Activated CD4-positive, alpha-beta T cell treated with anti-CD3 and anti-CD28 coated beads, Interleukin-2, amount 10 ng/mL, durations not matched to agents 24 days and 14 days (primary cell): ENCODE results near the gene S100A8. TPM values are rescaled to one million over a fixed set of nuclear protein-coding genes. Genes with fewer than 3 reads are reported as not detected.
A peak's percentile ranks its signal among the peaks of the same experiment; 100 is the strongest.
"Not testable (repeated sequence)": the region's sequence is repeated elsewhere in the genome, so short reads cannot be mapped to it uniquely, and the experiment has no call there.

Source experiments
- DNase-seq: peaks from one replicate; pipeline ENCODE4 v3.0.0; 2022
- H3K27ac Mint-ChIP-seq: one replicate; pipeline ENCODE4 v1.8.0; 2022; ENCODE audit warnings: mild to moderate bottlenecking, mixed read lengths
- H3K27me3 Mint-ChIP-seq: one replicate; pipeline ENCODE4 v1.8.0; 2022; ENCODE audit warnings: mixed read lengths
- H3K36me3 Mint-ChIP-seq: one replicate; pipeline ENCODE4 v1.8.0; 2022; ENCODE audit warnings: low read depth, mild to moderate bottlenecking, mixed read lengths
- H3K4me1 Mint-ChIP-seq: one replicate; pipeline ENCODE4 v1.8.0; 2021; ENCODE audit warnings: mixed read lengths
- H3K4me3 Mint-ChIP-seq: one replicate; pipeline ENCODE4 v1.8.0; 2022; ENCODE audit warnings: mild to moderate bottlenecking, moderate library complexity, mixed read lengths
- H3K9me3 Mint-ChIP-seq: one replicate; pipeline ENCODE4 v1.8.0; 2021; ENCODE audit warnings: mixed read lengths
- intact Hi-C: fragments of 100-400 bp; cut with micrococcal nuclease; formaldehyde crosslinking; loops from one replicate; pipeline ENCODE4 v1.15.1; 2023
- total RNA-seq: library from RNA; stranded (reverse); gene quantifications from 2 replicates; pipeline ENCODE4 v1.2.3, GENCODE V29; 2022

Gene S100A8
- total RNA-seq, 1 donor from 2014 or later: not detected

GRCh38 chr1:153347049-153347448, 43.8 kb downstream of the S100A8 start:
- H3K4me3 Mint-ChIP-seq, intact Hi-C loops, H3K27ac Mint-ChIP-seq, H3K9me3 Mint-ChIP-seq, H3K36me3 Mint-ChIP-seq: not testable (repeated sequence)
- Mint-ChIP-seq H3K27me3 (peaks cover 34% of the 10 kb centered on the region), H3K4me1 (peaks cover 25% of the 10 kb centered on the region)
- peak; percentile 48 for DNase-seq

DNA sequence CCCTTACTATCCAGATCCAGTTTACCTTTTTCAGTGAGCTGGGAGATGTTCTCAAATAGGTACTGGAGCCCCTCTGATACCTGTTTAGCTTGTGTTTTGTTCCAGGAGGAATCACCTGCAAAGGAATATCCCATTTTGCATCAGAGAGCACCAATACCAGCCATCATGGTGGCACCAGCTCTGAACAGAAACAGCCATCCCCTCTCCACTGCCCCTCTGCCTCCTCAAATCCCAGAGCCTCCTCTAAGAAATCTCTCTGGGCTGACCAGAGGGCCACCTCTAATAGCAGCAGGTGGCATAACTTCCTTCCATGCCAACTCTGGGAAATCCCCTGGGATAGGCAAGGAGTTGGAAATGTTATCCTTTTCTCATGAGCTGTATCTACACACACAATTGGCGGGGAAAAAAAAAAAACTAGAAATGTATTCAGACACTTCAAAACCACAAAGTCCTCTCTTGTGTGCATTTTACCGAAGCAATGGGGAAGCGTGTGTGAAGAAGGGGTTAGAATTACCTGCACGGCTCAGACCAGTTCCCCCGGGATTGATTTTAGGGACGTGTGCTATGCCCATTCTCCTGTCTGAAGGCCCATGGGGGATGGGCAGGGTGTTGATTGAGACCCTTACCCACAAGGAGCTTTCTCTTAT, 44.7 kb downstream of the S100A8 start:
- intact Hi-C loops: no loop called here
- Mint-ChIP-seq H3K27ac (no peak overlapping the region), H3K4me3 (no peak overlapping the region), H3K36me3 (no peaks in the 10 kb centered on the region), H3K4me1 (peaks cover 25% of the 10 kb centered on the region), H3K9me3 (no peaks in the 10 kb centered on the region), H3K27me3 (peaks cover 34% of the 10 kb centered on the region)
- DNase-seq: peak; percentile 51

DNA sequence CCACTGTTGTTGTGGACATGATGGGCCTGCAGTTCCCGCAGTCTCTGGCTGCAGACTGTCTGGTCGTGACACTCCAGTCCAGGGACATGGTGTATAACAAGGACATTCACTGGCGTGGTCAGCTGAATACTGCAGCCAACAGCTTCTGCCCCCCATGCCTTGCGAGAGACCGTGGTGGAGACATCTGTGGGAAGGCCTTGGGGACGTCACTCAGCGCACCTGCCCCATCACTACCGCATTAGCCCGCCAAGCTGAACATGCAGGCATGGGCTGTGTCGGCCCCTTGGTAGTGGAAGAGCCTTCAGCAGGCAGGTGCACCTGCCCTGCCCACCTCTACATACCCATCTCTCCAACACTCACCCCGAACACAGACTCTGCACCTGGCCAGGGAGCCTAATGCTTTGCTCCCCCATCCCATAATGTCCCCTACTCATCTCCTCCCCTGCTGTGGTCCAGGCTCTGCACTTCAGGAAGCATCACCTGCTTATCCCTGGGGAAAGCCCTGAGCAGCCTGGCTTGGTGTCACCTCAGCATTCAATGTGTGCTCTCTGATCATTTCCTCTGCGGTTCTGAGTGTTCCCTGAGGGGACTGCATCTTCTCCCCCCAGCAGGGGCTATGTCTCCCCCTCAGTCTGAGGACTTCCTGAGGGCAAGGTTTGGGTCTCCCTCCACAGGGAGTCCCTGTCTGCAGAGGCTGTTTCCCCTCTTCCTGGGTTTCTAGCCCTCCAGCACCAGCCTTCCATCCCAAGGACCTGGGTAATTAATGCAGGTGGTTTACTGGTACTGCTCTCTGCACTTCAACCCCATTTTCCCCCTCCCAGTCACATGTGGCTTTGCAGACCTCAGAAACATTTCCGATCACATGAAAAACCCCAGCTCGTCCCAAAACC, 45.4 kb downstream of the S100A8 start:
- peaks cover 25% of the 10 kb centered on the region for H3K4me1 Mint-ChIP-seq
- peaks cover 36% of the 10 kb centered on the region for H3K27me3 Mint-ChIP-seq
- H3K36me3 Mint-ChIP-seq: no peaks in the 10 kb centered on the region
- no peak overlapping the region for H3K27ac Mint-ChIP-seq
- H3K9me3 Mint-ChIP-seq: no peaks in the 10 kb centered on the region
- no peak overlapping the region for H3K4me3 Mint-ChIP-seq
- intact Hi-C loops: no loop called here
- DNase-seq: peak; percentile 64

GRCh38 chr1:153344718-153345025, 46.2 kb downstream of the S100A8 start:
- H3K36me3 Mint-ChIP-seq: no peaks in the 10 kb centered on the region
- no peak overlapping the region for H3K27ac Mint-ChIP-seq
- intact Hi-C loops: no loop called here
- H3K27me3 Mint-ChIP-seq: peaks cover 30% of the 10 kb centered on the region
- H3K4me3 Mint-ChIP-seq: no peak overlapping the region
- no peak for DNase-seq
- H3K9me3 Mint-ChIP-seq: no peaks in the 10 kb centered on the region
- H3K4me1 Mint-ChIP-seq: peaks cover 31% of the 10 kb centered on the region

- Mint-ChIP-seq H3K27me3 (peaks cover 30% of the 10 kb centered on the region), H3K4me3 (no peak overlapping the region), H3K36me3 (no peaks in the 10 kb centered on the region), H3K9me3 (no peaks in the 10 kb centered on the region), H3K27ac (no peak overlapping the region), H3K4me1 (peaks cover 31% of the 10 kb centered on the region)
- intact Hi-C loops: no loop called here
- peak; percentile 53 for DNase-seq
These were observed 46.8 kb downstream of the S100A8 start for GRCh38 chr1:153343811-153344717.

DNA sequence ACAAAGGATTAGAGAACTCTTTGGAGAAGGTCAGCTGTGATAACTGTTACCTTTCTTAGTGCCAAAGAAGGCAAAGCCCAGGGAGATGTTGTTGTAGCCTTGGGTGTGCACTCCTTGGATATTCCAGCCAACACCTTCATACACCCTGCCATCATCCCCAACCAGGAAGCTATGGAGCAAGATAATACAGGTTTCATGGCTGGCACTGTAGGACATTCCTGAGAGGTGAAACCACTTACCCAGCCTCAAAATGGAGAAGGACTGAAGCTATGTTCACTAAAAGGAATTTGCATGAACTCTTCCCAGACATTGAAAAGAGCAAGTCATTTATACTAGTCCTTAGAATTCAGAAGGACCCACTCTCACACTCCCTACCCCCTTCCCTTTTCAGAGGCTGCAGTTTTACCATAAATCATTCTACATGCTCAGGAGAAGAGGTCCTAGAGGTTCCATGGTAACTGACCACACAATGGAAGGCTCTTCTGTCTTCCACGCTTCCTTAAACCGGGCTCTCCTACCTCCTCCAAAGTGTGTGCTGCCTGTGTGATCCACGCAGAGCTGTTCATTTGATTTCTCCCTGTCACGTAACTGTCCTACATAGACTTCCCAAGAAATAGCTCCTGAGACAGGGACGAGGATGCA, 47.7 kb downstream of the S100A8 start:
- no peaks in the 10 kb centered on the region for H3K9me3 Mint-ChIP-seq
- H3K4me1 Mint-ChIP-seq: peaks cover 31% of the 10 kb centered on the region
- intact Hi-C loops: no loop called here
- DNase-seq: peak; percentile 35
- H3K4me3 Mint-ChIP-seq: no peak overlapping the region
- no peak overlapping the region for H3K27ac Mint-ChIP-seq
- peaks cover 37% of the 10 kb centered on the region for H3K27me3 Mint-ChIP-seq
- no peaks in the 10 kb centered on the region for H3K36me3 Mint-ChIP-seq

DNA sequence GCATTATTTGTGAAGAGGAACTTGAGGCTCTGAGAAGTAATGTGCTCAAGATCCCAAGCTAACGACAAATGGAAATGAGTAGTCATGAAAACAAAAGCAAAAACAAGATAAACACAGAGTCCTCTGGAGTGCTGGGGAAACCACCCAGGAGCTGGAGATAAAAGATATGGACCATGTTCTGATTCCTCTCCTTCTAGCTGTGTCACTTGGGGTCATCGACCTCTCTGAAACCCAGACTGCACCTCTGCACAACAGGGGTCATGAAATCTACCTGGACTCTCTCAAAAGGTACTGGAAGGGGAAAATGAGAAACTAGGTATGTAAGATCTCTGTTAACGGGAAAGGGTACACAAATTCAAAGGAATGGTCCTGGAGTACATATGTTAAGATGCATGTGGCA, 48.7 kb downstream of the S100A8 start:
- Mint-ChIP-seq H3K4me1 (peaks cover 31% of the 10 kb centered on the region), H3K36me3 (no peaks in the 10 kb centered on the region), H3K9me3 (no peaks in the 10 kb centered on the region), H3K27ac (no peak overlapping the region), H3K27me3 (peaks cover 33% of the 10 kb centered on the region), H3K4me3 (no peak overlapping the region)
- intact Hi-C loops: no loop called here
- no peak for DNase-seq

DNA sequence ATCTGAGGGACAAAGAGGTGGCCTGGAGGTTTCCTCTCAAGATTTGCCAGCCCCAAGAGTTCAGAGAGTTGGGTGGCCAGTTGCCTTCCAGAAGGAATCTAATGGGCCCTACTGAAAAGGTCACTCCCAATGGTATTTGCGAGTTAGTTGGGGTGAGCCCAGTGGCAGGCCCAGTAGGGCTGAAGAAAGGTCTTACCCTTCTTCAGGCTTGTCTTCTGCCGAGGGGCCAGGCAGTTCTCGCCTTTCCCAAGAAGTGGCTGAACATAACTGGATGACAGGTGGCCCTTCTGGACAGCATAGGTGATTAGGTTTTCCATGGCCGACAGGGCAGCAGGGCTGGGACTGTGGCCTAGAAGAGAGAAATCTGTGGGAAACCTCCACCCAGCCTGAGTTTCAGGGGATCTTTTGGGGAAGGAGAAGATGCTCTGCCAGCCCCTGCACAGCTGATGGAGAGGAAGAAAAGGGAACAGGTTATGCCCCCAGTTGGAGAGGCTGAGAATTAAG, 49.4 kb downstream of the S100A8 start:
- Mint-ChIP-seq H3K27ac (no peak overlapping the region), H3K4me3 (no peak overlapping the region), H3K4me1 (peaks cover 30% of the 10 kb centered on the region), H3K9me3 (no peaks in the 10 kb centered on the region), H3K36me3 (no peaks in the 10 kb centered on the region), H3K27me3 (peaks cover 30% of the 10 kb centered on the region)
- peak; percentile 45 for DNase-seq
- intact Hi-C loops: no loop called here

DNA sequence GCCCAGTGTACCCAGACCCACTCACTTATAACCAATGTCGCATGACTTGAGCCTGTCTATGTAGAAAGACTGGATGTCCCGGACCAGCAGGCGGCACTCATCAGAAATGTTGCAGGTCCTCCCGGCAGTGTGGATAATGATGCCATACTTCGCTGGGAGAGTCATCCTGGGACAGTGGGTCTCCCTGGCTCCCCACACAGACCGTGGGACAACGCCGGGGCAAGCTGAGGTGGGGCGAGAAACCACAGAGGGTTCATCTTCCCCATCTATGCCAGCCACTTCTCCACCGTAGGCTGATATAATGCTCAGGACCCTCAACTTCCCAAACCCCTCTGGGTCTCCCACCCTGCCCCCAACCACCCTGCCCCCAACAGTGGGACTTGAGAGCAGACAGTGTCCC, 50.5 kb downstream of the S100A8 start:
- DNase-seq: peak; percentile 47
- intact Hi-C loops: no loop called here
- Mint-ChIP-seq H3K27ac (no peak overlapping the region), H3K4me3 (no peak overlapping the region), H3K4me1 (peaks cover 20% of the 10 kb centered on the region), H3K36me3 (no peaks in the 10 kb centered on the region), H3K27me3 (peaks cover 23% of the 10 kb centered on the region), H3K9me3 (no peaks in the 10 kb centered on the region)

Other genes with a start within 250 kb of the S100A8 start
- not detected in 2 replicates for gene SPRR2G, start 240.2 kb downstream of the S100A8 start, total RNA-seq
- gene LELP1, start 187.6 kb downstream of the S100A8 start, total RNA-seq: not detected in 2 replicates
- gene PRR9, start 173.5 kb downstream of the S100A8 start, total RNA-seq: not detected in 2 replicates
- not detected in 2 replicates for gene LORICRIN, start 131.4 kb downstream of the S100A8 start, total RNA-seq
- gene PGLYRP3, start 78.1 kb downstream of the S100A8 start, total RNA-seq: not detected in 2 replicates
- gene PGLYRP4, start 42.2 kb downstream of the S100A8 start, total RNA-seq: not detected in 2 replicates
- gene S100A9, start 33.2 kb downstream of the S100A8 start, total RNA-seq: not detected in 2 replicates
- gene S100A12, start 15.5 kb downstream of the S100A8 start, total RNA-seq: not detected in 2 replicates
- not detected in 2 replicates for gene S100A7A, start 25.4 kb upstream of the S100A8 start, total RNA-seq
- not detected in 2 replicates for gene S100A7, start 69.6 kb upstream of the S100A8 start, total RNA-seq
- 166 and 174 TPM in 2 replicates for gene S100A6, start 144.9 kb upstream of the S100A8 start, total RNA-seq
- 2.3 and 2.6 TPM in 2 replicates for gene S100A5, start 149.9 kb upstream of the S100A8 start, total RNA-seq
- gene S100A4, start 154.7 kb upstream of the S100A8 start, total RNA-seq: 132 and 134 TPM in 2 replicates
- not detected in 2 replicates for gene S100A3, start 158.2 kb upstream of the S100A8 start, total RNA-seq
- gene S100A2, start 174.8 kb upstream of the S100A8 start, total RNA-seq: 0.40 and 1.2 TPM in 2 replicates
- gene S100A16, start 222.1 kb upstream of the S100A8 start, total RNA-seq: not detected in 2 replicates
- gene S100A14, start 225.3 kb upstream of the S100A8 start, total RNA-seq: not detected in 2 replicates
- gene S100A13, start 236.4 kb upstream of the S100A8 start, total RNA-seq: 3.1 and 3.2 TPM in 2 replicates
- gene S100A1, start 237.4 kb upstream of the S100A8 start, total RNA-seq: not detected in 2 replicates
- 110 and 114 TPM in 2 replicates for gene CHTOP, start 243.0 kb upstream of the S100A8 start, total RNA-seq